Astrocyte of the cerebellum (primary cell): ENCODE measurements around the gene NEURL1.

Experiments
- DNase-seq: peaks from one replicate; pipeline ENCODE4 v3.0.0-alpha.2; 2011; ENCODE audit warnings: low read depth
- H3K4me3 ChIP-seq: 2 replicates; pipeline ENCODE4 v1.5.1; 2011; ENCODE audit warnings: mild to moderate bottlenecking, low read depth, low read length, moderate library complexity
- in situ Hi-C: cut with HindIII; loops from 2 replicates; pipeline ENCODE4 v1.10.0; 2017; ENCODE audit warnings: low sequenced_read_pairs
- TF ChIP-seq, protein P1 (sequence below): IDR thresholded peaks from 2 replicates; pipeline ENCODE4 v1.5.1; 2012; ENCODE audit warnings: low read length, low read depth, moderate library complexity, mild to moderate bottlenecking; ENCODE audit errors: missing control alignments

The NEURL1 gene

DNA sequence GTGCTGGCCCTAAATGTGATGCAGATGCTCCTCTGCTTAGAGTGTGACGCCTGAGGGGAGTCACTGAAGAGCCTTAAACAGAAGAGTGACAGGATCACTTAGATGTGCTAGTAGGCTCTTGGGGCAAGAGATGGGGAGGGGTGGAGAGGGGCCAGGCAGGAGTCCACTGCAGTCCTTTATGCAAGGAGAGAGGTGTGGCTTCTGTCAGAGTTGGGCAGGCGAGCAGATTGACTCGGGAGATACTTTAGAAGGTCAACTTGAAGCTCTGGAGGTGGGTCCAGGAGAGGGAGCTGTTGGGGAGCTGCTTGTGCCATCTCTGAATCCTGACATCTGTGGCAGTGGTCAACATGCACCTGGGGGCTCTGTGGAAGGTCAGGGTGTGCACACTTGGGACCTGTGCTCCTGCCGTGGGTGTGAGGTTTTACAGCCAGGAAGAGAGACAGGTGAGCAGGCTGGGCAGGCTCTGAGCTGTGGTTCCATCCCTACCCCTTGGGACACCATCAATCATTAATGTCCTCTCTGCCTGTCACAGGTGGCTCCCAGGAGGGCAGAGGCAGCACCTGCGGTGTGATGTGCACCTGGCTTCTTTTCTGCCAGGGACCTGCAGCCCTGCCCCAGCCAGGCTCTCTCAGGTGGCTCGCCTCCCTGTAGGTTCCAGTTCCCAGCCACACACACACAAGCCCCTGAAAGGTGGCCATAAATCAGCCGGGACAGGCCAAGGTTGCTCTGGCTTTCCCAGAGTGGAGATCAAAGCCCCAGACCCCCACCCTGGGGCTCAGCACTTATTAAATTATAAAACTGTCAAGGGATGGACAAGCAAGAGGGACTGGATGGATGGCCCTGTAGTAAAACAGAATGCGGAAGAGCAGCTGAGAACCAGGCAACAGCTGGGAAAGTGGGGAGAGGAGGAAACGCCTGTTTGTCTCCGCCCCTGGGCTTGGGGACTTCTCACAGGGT lies 14.0 kb downstream of the NEURL1 start:
- DNase-seq: no peak
- TF ChIP-seq, protein P1, sequence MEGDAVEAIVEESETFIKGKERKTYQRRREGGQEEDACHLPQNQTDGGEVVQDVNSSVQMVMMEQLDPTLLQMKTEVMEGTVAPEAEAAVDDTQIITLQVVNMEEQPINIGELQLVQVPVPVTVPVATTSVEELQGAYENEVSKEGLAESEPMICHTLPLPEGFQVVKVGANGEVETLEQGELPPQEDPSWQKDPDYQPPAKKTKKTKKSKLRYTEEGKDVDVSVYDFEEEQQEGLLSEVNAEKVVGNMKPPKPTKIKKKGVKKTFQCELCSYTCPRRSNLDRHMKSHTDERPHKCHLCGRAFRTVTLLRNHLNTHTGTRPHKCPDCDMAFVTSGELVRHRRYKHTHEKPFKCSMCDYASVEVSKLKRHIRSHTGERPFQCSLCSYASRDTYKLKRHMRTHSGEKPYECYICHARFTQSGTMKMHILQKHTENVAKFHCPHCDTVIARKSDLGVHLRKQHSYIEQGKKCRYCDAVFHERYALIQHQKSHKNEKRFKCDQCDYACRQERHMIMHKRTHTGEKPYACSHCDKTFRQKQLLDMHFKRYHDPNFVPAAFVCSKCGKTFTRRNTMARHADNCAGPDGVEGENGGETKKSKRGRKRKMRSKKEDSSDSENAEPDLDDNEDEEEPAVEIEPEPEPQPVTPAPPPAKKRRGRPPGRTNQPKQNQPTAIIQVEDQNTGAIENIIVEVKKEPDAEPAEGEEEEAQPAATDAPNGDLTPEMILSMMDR: no peak
- in situ Hi-C loops: no loop called here
- no peak overlapping the region for H3K4me3 ChIP-seq

DNA sequence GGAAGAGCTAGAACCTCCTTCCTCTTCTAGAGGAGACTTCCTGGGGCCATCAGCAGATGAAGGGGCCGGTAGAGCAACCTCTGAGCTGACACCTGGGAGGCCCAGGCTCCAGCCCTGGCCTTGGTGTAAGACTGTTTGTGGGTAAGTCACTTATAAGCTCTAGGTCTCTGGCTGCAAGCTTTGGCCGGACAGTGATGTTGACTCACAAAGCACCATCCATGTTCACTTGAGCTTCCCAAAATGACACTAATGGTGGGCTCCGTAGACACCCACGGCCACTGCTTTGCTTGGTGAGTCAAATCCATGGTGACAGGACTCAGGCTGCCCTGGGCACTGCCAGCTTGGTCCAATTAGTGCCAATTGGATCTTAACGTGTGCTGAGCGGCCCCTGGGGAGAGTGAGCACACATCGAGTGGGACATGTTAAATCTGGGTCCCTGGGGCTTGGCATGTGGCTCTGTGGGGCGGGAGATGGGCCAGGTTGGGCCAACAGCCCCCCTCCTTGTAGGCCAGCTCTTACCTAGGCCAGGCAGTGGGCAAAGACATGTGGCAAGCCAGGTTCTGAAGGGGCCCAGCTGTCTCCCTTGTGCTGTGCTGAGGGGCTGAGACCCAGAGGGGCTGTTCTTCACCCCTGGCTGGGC lies 16.7 kb downstream of the NEURL1 start:
- in situ Hi-C loops: loop anchor here (5.0 to 10.0 kb wide), 2 partner anchors 37 to 55 kb away; partner anchors contain the start of genes CALHM1 and CALHM2
- H3K4me3 ChIP-seq: no peak overlapping the region
- TF ChIP-seq, protein P1: no peak
- no peak for DNase-seq

DNA sequence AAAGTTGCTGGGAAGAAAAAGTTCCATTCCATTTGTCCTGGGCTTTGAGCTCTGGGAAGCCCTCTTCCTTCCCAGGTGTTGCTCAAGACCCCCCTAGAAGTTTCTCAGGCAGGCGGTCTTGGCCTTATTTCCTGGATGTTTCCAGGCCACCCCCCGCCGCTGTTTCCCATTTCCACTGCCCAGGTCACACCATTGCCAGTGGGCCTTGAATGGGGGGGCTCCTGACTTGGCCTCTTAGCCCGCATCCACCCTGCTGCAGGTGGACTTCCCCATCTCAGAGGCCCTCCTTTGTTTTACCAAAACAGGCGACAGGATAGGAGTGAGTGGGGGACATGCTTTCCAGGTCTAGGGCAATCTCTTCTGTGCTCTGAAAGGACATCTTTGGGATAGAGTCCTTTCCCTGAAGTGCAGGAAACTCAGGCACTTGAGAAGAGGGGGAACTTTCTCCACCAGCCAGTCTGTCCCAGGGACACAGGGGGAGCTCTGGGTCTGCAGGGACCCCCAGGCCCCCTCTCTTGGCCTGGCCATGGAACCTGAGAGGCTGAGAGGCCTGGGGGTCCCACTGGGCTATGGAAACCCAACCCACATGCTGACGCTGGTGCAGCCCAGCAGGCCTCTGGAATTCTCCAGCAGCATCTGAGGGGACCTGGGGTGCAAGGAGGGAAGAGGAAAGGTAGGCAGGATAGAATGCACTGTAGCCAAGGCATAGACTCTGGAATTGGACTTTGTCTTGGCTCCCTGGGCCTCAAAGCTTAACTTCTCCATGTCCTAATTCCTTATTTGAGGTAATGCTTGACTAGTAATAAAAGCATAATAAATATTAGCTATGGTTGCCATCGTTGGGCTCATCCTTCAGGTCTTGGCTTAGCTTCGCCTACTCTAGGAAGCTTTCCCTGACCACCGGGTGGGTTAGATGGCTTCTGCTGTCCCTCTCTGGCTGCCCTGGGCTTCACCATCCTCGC lies 17.6 kb downstream of the NEURL1 start:
- H3K4me3 ChIP-seq: no peak overlapping the region
- in situ Hi-C loops: loop anchor here (5.0 to 10.0 kb wide), 2 partner anchors 36 to 56 kb away; partner anchors contain the start of genes CALHM1 and CALHM2
- no peak for DNase-seq
- TF ChIP-seq, protein P1: no peak

DNA sequence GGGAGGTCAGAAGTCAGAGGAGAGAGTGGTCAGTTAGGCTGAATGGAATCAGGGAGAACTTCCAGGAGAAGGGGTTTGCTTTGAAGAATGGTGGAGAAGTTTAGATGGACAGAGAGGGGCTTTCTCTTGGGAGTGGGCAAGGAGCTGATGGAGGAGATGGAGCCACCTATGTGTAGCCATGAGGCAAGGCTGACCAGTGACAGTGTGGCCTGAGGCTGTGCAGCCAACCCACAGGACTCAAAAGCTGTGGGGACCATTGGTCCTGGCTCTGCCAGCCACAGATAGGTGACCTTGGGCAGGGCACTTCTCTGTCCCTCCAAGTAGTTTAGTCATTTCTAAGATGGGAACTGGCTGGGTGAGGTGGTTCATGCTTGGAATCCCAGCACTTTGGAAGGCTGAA lies 18.7 kb downstream of the NEURL1 start:
- H3K4me3 ChIP-seq: no peak overlapping the region
- TF ChIP-seq, protein P1: no peak
- in situ Hi-C loops: loop anchor here (5.0 to 10.0 kb wide), 2 partner anchors 35 to 57 kb away; partner anchors contain the start of genes CALHM1 and CALHM2
- DNase-seq: no peak

DNA sequence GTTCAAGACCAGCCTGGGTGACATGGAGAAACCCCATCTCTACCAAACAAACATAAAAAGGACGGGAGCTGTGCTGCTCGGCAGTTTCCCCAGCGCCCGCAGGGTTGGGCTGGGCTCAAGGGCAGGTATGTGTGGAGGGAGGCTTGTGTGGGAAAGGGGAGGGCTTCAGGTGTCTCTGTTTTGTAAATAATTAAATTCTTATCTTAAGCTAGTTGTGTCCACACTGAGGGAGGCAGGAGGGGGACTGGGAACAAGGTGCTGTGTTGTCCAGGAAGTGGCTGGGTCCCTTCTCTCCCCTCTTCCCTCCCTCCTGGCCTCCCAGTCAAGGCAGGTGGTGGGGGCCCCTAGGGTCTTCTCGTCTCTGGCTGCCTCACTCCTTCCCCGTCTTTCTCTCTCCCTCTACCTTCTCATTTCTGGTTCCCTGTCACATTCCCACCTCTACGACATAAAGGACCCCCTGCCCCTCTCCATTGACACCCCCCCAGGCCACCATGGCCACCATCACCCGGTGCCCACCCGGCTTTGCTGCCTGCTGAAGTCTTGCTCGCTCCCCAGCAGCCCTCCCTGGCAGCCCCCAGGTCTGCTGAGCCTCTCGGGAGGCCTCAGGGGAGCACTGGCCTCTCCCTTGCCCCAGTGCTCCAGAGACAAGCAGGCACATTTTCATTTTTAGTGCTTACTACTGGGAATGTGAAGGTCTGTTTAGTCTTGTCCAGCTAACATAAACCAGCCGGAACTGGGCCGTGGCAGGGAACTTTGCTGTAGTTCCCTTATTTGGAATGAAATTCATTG lies 19.3 kb downstream of the NEURL1 start:
- in situ Hi-C loops: loop anchor here (5.0 to 10.0 kb wide), 2 partner anchors 35 to 58 kb away; partner anchors contain the start of genes CALHM1 and CALHM2
- H3K4me3 ChIP-seq: no peak overlapping the region
- no peak for DNase-seq
- TF ChIP-seq, protein P1: no peak
